Thoracic aorta (tissue), 2 donors: Measurements from ENCODE around the gene MAGI1. TPM values are rescaled to one million over a fixed set of nuclear protein-coding genes. Genes with fewer than 3 reads are reported as not detected.
A peak's percentile ranks its signal among the peaks of the same experiment; 100 is the strongest.

Experiments used
- ATAC-seq: fragments of 150-250 bp; one replicate; pipeline ENCODE4 v1.8.0; 2017; ENCODE audit warnings: low read depth; ENCODE audit not compliant: insufficient number of reproducible peaks, low FRiP score
- DNase-seq: peaks from one replicate; pipeline ENCODE4 v3.0.0-alpha.2; 2020; ENCODE audit warnings: low spot score
- H3K27ac ChIP-seq, 2 donors: fragments of 200-600 bp; sonication (generic); 1 replicate in 1 of 2; 2 replicates in 1 of 2; pipeline ENCODE4 v1.5.1; 2016; ENCODE audit warnings: mild to moderate bottlenecking in 2 of 2, moderate library complexity in 2 of 2
- H3K27me3 ChIP-seq: fragments of 200-600 bp; sonication (generic); replicated peaks from 2 replicates; pipeline ENCODE4 v1.6.0; 2016; ENCODE audit warnings: mild to moderate bottlenecking; ENCODE audit not compliant: insufficient read depth
- H3K36me3 ChIP-seq: fragments of 200-600 bp; sonication (generic); one replicate; pipeline ENCODE4 v1.5.1; 2016
- H3K4me1 ChIP-seq, 2 donors: fragments of 200-600 bp; sonication (generic); 1 replicate in 1 of 2; 2 replicates in 1 of 2; pipeline versions ENCODE4 v1.5.1 to v1.6.0; 2016; ENCODE audit warnings: low read depth in 2 of 2, mild to moderate bottlenecking in 1 of 2; ENCODE audit not compliant: control insufficient read depth in 1 of 2
- H3K4me3 ChIP-seq: fragments of 200-600 bp; sonication (generic); 2 replicates; pipeline ENCODE4 v1.5.1; 2016; ENCODE audit warnings: mild to moderate bottlenecking
- H3K9me3 ChIP-seq: fragments of 200-600 bp; sonication (generic); 2 replicates; pipeline ENCODE4 v1.5.1; 2016
- total RNA-seq, 2 donors: library from RNA; depleted of rRNA; stranded (reverse); fragments of >200 nt; gene quantifications; one replicate each; pipeline versions ENCODE4 v1.1.0 to v1.2.3, GENCODE V29; 2016
- TF ChIP-seq, protein P1 (sequence below): fragments of 200-600 bp; sonication (generic); IDR thresholded peaks from one replicate; pipeline ENCODE4 v1.5.1; 2019; ENCODE audit warnings: antibody characterized with exemption

Gene MAGI1
- total RNA-seq, 2 donors from 2014 or later, result 48.2 to 88.5 TPM

- ATAC-seq, result no peak
- peaks cover 0 to 11% of the 10 kb centered on the region in 2 donors for H3K4me1 ChIP-seq
- no peaks in the 10 kb centered on the region for H3K27me3 ChIP-seq
- no peak for DNase-seq
- H3K9me3 ChIP-seq, result no peaks in the 10 kb centered on the region
- H3K27ac ChIP-seq, result no peak overlapping the region
- no peak overlapping the region for H3K4me3 ChIP-seq
- no peaks in the 10 kb centered on the region for H3K36me3 ChIP-seq
- TF ChIP-seq, protein P1, sequence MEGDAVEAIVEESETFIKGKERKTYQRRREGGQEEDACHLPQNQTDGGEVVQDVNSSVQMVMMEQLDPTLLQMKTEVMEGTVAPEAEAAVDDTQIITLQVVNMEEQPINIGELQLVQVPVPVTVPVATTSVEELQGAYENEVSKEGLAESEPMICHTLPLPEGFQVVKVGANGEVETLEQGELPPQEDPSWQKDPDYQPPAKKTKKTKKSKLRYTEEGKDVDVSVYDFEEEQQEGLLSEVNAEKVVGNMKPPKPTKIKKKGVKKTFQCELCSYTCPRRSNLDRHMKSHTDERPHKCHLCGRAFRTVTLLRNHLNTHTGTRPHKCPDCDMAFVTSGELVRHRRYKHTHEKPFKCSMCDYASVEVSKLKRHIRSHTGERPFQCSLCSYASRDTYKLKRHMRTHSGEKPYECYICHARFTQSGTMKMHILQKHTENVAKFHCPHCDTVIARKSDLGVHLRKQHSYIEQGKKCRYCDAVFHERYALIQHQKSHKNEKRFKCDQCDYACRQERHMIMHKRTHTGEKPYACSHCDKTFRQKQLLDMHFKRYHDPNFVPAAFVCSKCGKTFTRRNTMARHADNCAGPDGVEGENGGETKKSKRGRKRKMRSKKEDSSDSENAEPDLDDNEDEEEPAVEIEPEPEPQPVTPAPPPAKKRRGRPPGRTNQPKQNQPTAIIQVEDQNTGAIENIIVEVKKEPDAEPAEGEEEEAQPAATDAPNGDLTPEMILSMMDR, result no peak
Observed at GRCh38 chr3:65908588-65908987, 130.1 kb downstream of the MAGI1 start.

- H3K4me1 ChIP-seq, result peaks cover 0 to 17% of the 10 kb centered on the region in 2 donors
- ATAC-seq, result no peak
- H3K27ac ChIP-seq, result no peak overlapping the region
- no peaks in the 10 kb centered on the region for H3K36me3 ChIP-seq
- TF ChIP-seq, protein P1, result no peak
- H3K4me3 ChIP-seq, result no peak overlapping the region
- no peak for DNase-seq
- H3K9me3 ChIP-seq, result no peaks in the 10 kb centered on the region
- no peaks in the 10 kb centered on the region for H3K27me3 ChIP-seq
Observed at GRCh38 chr3:65907232-65908130, 131.2 kb downstream of the MAGI1 start.

DNA sequence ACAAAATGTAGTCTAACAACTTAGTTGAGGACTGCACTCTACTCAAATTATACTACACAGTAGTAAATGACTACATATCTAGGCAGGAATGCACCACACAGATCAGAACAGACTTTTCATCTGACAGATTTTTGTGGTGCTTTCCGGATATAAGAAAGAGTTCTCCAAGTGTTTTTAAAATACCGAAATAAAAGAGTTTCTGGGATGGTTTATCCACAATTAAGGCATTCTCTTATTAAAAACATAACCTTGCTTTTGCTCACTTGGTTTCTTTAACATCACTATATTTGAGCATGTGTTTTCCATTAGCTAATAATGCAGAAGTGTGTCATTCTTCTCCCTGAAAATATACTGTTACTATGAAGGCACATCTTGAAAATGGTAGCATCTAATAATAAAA lies 132.9 kb downstream of the MAGI1 start:
- no peaks in the 10 kb centered on the region for H3K9me3 ChIP-seq
- no peaks in the 10 kb centered on the region for H3K27me3 ChIP-seq
- H3K4me1 ChIP-seq, result peaks cover 6 to 34% of the 10 kb centered on the region in 2 donors
- H3K27ac ChIP-seq, result no peak overlapping the region
- no peak for DNase-seq
- TF ChIP-seq, protein P1, result no peak
- no peak for ATAC-seq
- H3K4me3 ChIP-seq, result no peak overlapping the region
- no peaks in the 10 kb centered on the region for H3K36me3 ChIP-seq

- Histone ChIP-seq H3K4me1 (peaks cover 8 to 42% of the 10 kb centered on the region in 2 donors), H3K27me3 (no peaks in the 10 kb centered on the region), H3K36me3 (no peaks in the 10 kb centered on the region), H3K27ac (no peak overlapping the region), H3K9me3 (no peaks in the 10 kb centered on the region), H3K4me3 (no peak overlapping the region)
- ATAC-seq, result no peak
- TF ChIP-seq, protein P1, result no peak
- no peak for DNase-seq
Observed at GRCh38 chr3:65904016-65904415, 134.7 kb downstream of the MAGI1 start.

DNA sequence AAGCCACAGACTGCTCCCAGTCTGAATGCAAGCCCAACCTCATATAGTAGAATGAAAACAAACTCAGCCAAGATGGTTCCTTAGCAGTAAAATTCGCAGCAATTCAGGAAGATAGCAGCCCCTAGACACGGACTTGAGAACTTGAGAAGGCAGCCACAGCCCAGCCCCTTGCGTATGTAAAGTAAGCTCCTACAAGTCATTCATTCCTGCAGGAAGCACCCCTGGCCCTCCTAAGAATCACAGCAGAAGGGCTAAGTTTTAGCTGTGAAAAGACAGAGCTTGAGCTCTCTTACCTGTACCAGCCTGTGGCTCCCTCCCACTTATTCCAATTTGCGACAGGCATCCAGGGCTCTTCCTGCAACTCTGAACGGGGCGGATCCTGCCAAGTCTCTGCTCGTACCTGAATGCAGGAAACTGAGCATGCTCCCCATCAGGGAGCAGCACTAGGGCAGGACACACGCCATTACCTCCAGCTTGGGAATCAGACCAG lies 136.4 kb downstream of the MAGI1 start:
- Histone ChIP-seq H3K9me3 (no peaks in the 10 kb centered on the region), H3K27ac (no peak overlapping the region), H3K4me3 (peak overlapping the region; percentile 52), H3K36me3 (no peaks in the 10 kb centered on the region), H3K27me3 (no peaks in the 10 kb centered on the region), H3K4me1 (peaks cover 8 to 44% of the 10 kb centered on the region in 2 donors)
- no peak for ATAC-seq
- DNase-seq, result no peak
- TF ChIP-seq, protein P1, result no peak
